Coronary artery (tissue), 2 donors: Measurements from ENCODE around the gene NUTM2F.
"Not testable (repeated sequence)": the region's sequence is repeated elsewhere in the genome, so short reads cannot be mapped to it uniquely, and the experiment has no call there.

Experiments
- DNase-seq: peaks from one replicate; pipeline ENCODE4 v3.0.0-alpha.2; 2017; ENCODE audit warnings: low spot score
- H3K27ac ChIP-seq, 2 donors: fragments of 200-600 bp; sonication (generic); one replicate each; pipeline ENCODE4 v1.5.1; 2016 to 2019
- H3K4me3 ChIP-seq: fragments of 200-600 bp; sonication (generic); 2 replicates; pipeline ENCODE4 v1.5.1; 2016; ENCODE audit warnings: mild to moderate bottlenecking, moderate library complexity

The NUTM2F gene, protein sequence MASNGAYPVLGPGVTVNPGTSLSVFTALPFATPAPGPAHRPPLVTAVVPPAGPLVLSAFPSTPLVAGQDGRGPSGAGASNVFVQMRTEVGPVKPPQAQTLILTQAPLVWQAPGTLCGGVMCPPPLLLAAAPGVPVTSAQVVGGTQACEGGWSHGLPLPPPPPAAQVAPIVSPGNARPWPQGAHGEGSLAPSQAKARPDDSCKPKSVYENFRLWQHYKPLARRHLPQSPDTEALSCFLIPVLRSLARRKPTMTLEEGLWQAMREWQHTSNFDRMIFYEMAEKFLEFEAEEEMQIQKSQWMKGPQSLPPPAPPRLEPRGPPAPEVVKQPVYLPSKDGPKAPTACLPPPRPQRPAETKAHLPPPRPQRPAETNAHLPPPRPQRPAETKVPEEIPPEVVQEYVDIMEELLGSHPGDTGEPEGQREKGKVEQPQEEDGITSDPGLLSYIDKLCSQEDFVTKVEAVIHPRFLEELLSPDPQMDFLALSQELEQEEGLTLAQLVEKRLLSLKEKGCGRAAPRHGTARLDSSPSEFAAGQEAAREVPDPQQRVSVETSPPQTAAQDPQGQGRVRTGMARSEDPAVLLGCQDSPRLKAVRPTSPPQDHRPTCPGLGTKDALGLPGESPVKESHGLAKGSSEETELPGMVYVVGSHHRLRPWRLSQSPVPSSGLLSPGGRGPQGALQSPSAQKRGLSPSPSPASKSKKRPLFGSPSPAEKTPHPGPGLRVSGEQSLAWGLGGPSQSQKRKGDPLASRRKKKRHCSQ

DNA sequence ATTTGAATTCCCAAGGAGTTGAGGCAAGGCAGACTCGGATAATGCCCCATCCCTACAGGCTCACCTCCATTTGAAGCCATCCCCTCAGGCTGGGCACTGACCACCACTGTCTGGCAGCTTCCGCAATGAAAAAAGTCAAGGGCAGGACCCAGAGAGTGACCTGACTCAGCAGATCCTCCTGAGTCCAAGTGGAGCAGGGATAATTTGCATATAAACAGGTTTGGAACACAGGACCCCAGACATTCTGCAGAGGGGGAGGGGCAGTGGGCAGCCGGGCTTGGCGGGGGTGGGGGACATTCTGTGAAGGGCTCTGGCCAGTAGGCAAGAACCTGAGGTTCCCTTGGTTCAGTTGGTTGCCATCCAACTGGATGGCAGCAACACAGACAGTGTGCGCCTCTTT is at the start of gene NUTM2F:
Gene NUTM2F (minus strand): TSS at position 101 of the 400 bp plus-strand sequence. CDS start 21 bp downstream, at position 80.
- not testable (repeated sequence) for H3K27ac ChIP-seq, H3K4me3 ChIP-seq, DNase-seq

GRCh38 chr9:94375197-94375596 is 46.8 kb upstream of the NUTM2F start:
- H3K4me3 ChIP-seq: peak overlapping the region; percentile 80
- DNase-seq: not testable (repeated sequence)
- peak overlapping the region in 1 of 2 donors; percentile 86 for H3K27ac ChIP-seq

DNA sequence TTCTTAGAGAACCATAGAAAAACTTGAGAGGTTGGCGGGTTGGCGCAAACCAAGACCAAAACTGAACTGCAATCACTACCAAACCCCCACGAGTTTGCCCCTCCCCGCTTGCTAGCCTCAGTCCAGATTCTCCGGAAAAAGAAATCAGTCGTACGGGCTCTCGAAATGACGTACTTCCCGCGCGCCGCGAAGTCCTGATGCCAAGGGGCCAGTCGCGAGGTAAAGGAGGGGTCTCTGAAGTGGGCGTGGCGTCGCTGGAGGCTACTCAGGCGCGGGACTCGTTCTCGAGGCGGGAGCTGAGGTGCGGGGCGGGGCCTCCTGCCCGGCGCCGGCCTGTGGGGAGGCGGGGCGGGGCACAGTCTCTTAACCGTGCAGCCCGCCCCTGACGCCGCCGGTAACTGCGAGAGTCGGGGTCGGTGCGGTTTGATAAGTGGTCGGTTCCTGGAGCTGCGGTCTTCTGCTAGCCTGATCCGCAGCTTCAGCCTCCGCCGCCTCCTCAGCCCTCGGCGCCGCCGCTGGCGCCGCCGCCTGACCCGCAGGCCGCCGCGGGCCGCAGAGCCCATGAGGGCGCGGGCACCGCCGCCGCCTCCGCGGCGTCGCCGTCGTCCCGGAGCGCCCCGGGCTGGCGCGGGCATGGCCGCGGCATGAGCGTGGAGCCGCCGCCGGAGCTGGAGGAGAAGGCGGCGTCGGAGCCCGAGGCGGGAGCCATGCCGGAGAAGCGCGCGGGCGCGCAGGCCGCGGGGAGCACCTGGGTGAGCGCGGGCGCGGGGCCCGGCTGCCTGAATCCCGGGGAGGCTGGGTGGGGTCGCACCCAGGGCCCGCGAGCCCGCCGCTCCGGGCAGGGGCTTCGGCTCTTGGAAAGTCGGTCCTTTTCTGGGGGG is 46.0 kb upstream of the NUTM2F start:
- peak overlapping the region; percentile 80 for H3K4me3 ChIP-seq

GRCh38 chr9:94373779-94374175 is 45.3 kb upstream of the NUTM2F start:
- Histone ChIP-seq H3K4me3 (peak overlapping the region; percentile 80), H3K27ac (peak overlapping the region; percentile 60 to 86)
- not testable (repeated sequence) for DNase-seq

More for the DNA sequence above, 46.0 kb upstream of the NUTM2F start:
- H3K27ac ChIP-seq: peak overlapping the region; percentile 60 to 86
- peak; percentile 93 for DNase-seq

- not testable (repeated sequence) for H3K4me3 ChIP-seq, H3K27ac ChIP-seq
- DNase-seq: peak; percentile 43
Measured at GRCh38 chr9:94370266-94370665, 41.8 kb upstream of the NUTM2F start.

DNA sequence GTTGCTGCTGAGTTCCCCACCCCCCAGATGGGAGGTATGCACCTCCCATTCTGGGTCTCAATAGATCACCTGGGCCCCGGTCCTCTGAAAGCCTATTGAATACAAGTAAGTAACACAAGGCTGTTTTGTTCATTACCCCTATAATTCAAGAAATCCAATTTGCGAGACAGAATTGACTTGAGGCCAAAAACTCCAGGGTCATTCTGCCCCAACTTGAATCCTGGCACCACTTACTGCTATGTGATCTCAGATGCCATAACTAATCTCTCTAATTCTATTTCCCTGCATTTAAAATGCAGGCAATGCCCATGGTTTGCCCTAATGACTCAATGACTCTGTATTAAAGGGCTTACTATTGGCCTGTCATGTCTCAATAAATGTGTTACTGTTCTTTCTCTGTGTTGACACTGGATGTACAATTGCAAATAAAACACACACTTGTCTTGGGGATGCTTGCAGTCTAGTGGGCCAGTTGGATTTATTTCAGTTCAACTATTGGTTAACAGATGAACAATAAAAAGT is 35.7 kb upstream of the NUTM2F start:
- DNase-seq, H3K27ac ChIP-seq, H3K4me3 ChIP-seq: not testable (repeated sequence)

- not testable (repeated sequence) for H3K27ac ChIP-seq, H3K4me3 ChIP-seq, DNase-seq
Measured at GRCh38 chr9:94357158-94357557, 28.7 kb upstream of the NUTM2F start.

DNA sequence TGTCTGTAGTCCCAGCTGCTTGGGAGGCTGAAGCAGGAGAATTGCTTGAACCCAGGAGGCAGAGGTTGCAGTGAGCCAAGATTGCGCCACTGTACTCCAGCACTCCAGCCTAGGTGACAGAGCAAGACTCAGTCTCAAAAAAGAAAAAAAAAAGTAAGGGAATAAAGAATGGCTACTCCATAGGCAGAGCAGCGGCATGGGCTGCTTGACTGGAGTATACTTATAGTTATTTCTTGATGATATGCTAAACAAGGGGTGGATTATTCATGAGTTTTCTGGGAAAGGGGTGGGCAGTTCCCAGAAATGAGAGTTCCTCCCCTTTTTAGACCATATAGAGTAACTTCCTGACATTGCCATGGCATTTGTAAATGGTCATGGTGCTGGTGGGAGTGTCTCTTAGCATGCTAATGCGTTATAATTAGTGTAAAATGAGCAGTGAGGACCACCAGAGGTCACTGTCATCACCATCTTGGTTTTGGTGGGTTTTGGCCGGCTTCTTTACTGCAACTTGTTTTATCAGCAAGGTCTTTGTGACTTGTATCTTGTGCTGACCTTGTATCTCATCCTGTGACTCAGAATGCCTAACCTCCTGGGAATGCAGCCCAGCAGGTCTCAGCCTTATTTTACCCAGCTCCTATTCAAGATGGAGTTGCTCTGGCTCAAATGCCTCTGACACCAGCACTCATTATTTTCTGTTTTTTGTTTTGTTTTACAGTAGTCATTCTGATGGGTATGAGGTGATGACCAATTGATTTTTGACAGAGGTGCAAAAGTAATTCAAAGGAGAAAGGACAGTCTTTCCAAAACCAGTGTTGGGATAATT is 23.7 kb upstream of the NUTM2F start:
- H3K27ac ChIP-seq, DNase-seq: not testable (repeated sequence)

DNA sequence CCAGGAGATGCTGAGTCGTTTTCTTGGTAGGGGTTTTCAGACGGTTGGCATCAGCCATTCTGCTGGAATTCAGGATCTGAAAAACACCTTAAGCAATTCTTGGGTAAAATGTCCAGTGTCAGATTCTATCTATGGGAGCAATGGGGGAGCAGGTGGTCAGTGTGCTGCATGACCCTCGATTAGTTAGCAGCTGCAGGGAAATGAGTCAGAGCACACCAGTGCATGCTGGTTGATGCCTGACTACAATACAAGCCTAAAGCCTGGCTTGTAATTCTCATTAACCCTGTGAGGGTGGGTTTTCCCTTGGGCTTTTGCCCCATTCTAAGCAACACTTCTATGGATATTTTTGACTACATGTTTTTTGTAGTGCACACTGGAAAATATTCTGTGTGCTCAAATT is 20.3 kb upstream of the NUTM2F start:
- not testable (repeated sequence) for H3K4me3 ChIP-seq, H3K27ac ChIP-seq

More for the DNA sequence above, 23.7 kb upstream of the NUTM2F start:
- H3K4me3 ChIP-seq: not testable (repeated sequence)

GRCh38 chr9:94347451-94347850 is 19.0 kb upstream of the NUTM2F start:
- not testable (repeated sequence) for DNase-seq, H3K27ac ChIP-seq

More for the DNA sequence above, 20.3 kb upstream of the NUTM2F start:
- DNase-seq: not testable (repeated sequence)

DNA sequence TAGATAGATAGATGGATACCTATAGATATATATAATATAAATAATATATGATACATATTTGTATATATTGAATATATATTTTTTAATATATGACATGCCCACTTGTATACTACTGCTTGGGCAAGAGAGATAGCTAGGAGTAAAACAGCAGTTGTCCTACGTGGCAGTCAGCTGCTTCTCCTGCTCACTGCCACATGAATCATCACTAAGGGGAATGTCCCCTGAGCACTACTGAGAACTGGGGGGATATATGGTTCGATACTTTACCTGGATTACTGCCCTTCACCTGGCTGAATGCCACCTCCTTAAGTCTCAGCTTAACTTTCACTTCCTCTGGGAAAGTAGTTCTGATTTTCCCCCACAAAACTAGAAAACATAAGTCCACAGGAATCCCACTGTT is 13.3 kb upstream of the NUTM2F start:
- H3K4me3 ChIP-seq, H3K27ac ChIP-seq, DNase-seq: not testable (repeated sequence)

More at GRCh38 chr9:94347451-94347850, 19.0 kb upstream of the NUTM2F start:
- H3K4me3 ChIP-seq: not testable (repeated sequence)

DNA sequence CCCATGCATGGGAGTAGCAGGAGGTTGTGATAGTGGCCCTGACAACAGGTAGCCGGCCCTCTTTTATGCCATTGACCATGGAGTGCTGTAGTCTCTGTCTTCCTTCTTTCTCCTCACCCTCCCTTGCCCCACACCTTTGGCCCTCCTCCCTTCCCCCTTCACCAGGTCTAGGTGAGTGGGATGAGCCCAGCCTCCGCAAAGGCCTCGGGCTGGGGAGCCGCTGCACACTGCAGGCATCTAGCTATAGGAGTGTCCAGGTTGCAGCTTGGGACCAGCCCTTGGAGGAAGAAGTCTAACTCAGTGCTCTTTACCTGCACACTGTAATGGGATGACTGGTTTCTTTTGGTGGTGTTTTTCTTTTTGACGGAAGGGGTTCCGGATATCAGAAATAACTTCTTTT is 12.3 kb upstream of the NUTM2F start:
- not testable (repeated sequence) for H3K4me3 ChIP-seq, H3K27ac ChIP-seq, DNase-seq

DNA sequence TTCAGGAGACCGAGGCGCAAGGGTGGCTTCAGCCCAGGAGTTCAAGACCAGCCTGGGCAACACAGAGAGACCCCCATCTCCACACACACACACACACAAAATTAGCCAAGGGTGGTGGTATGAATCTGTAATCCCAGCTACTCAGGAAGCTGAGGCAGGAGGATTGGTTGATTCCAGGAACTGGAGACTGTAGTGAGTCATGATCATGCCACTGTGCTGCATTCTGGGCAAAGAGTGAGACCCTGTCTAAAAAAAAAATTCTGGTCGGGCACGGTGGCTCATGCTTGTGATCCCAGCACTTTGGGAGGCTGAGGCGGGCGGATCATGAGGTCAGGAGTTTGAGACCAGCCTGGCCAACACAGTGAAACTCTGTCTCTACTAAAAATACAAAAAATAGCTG is 11.2 kb upstream of the NUTM2F start:
- not testable (repeated sequence) for H3K27ac ChIP-seq, H3K4me3 ChIP-seq
- DNase-seq: peak; percentile 22

DNA sequence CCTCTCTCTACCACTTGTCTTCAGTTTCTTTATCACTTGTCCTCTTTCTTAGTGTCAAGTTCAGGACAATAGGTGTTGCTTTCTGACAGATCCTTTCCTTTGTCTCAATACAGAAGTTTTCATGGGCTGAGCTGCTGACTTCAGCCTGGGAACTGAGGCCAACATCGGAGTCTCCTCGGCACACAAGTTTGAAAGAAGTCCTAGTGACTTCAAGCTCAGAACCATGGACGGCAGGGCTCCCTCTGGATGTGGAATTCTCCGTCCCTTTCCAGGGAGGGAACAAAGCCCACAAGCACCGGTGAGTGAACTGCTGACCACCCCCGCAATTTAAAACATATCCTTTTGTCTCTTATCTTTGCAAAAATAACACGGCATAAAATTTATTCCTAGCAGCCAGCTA is 10.3 kb upstream of the NUTM2F start:
- not testable (repeated sequence) for DNase-seq, H3K4me3 ChIP-seq, H3K27ac ChIP-seq

DNA sequence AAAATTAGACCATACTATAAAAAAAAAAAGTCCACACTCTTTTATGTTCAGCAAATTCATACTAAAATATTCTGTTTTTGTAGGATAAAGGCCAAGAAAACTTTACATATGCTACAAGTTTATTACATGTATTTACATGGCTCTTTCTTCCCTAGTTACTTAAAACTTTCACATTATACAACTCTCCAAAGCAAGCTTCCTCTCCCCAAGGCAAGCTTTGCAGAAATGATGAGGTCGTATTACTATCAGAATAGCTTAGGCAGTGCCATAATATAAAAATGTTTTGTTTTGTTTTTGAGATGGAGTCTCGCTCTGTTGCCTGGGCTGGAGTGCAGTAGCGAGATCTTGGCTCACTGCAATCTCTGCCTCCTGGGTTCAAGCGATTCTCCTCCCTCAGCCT is 8.0 kb upstream of the NUTM2F start:
- not testable (repeated sequence) for H3K4me3 ChIP-seq, H3K27ac ChIP-seq, DNase-seq

- H3K4me3 ChIP-seq, H3K27ac ChIP-seq, DNase-seq: not testable (repeated sequence)
Measured at GRCh38 chr9:94325583-94325982, 2.9 kb downstream of the NUTM2F start.

GRCh38 chr9:94323153-94323798 is 5.2 kb downstream of the NUTM2F start:
- H3K27ac ChIP-seq, DNase-seq, H3K4me3 ChIP-seq: not testable (repeated sequence)
